ENCODE results near the gene SLC27A4.

The SLC27A4 gene

GRCh38 chr9:128391956-128392301 lies 51.6 kb downstream of the SLC27A4 start:
- peak overlapping the region in 1 of 2 donors; percentile 93 for H3K4me3 ChIP-seq (ENCODE audit: low read length in 2 of 2)

GRCh38 chr9:128392302-128393144 lies 52.2 kb downstream of the SLC27A4 start:
- no peak overlapping the region for H3K27ac ChIP-seq (replicated peaks; ENCODE audit: low read length)
- H3K18ac ChIP-seq (ENCODE audit: low read length): peak overlapping the region; percentile 95
- H3K79me1 ChIP-seq (ENCODE audit: low read depth, low read length): no peaks in the 10 kb centered on the region
- H2BK12ac ChIP-seq (ENCODE audit: low read length): no peak overlapping the region
- peaks cover 9 to 52% of the 10 kb centered on the region in 2 donors for H3K36me3 ChIP-seq (replicated peaks in 1 of 2; ENCODE audit: control insufficient read depth in 2 of 2, insufficient read depth in 2 of 2, low read length in 2 of 2)
- no peak overlapping the region for H3K4ac ChIP-seq (ENCODE audit: low read length)
- H3K23ac ChIP-seq (ENCODE audit: low read depth, low read length, poor library complexity): no peak overlapping the region
- no peak for DNase-seq (ENCODE audit: low spot score)
- H3K9me3 ChIP-seq (replicated peaks in 1 of 2; ENCODE audit: control insufficient read depth in 2 of 2, insufficient read depth in 1 of 2, low read depth in 1 of 2, low read length in 2 of 2): peaks cover 0 to 3% of the 10 kb centered on the region in 2 donors
- peaks cover 0 to 94% (median 30%) of the 10 kb centered on the region in 3 experiments for H3K27me3 ChIP-seq (ENCODE audit: control insufficient read depth in 3 of 3, insufficient read depth in 3 of 3, low read depth in 1 of 3, low read length in 3 of 3)
- H4K91ac ChIP-seq (ENCODE audit: low read depth, low read length, poor library complexity): no peak overlapping the region
- H2BK120ac ChIP-seq (ENCODE audit: low read depth, low read length): no peak overlapping the region
- H3K4me3 ChIP-seq (ENCODE audit: low read length in 2 of 2): peak overlapping the region in 1 of 2 donors; percentile 93
- H2AK5ac ChIP-seq (ENCODE audit: low read depth, low read length): peak overlapping the region; percentile 84
- H2AFZ ChIP-seq (ENCODE audit: low read length): no peak overlapping the region
- H4K8ac ChIP-seq (ENCODE audit: low read depth, low read length): no peak overlapping the region
- H3K4me2 ChIP-seq (ENCODE audit: insufficient read depth, low read length, poor library complexity, severe bottlenecking): peak overlapping the region; percentile 67
- WGBS, 2 donors (ENCODE audit: extremely low coverage in 2 of 2, insufficient read length in 2 of 2, insufficient replicate concordance in 1 of 2): no CpG with 5 or more reads among the region's 88 CpGs
- H3K14ac ChIP-seq (ENCODE audit: low read length): no peak overlapping the region
- H3K9ac ChIP-seq (ENCODE audit: low read depth, low read length, poor library complexity): peak overlapping the region; percentile 51
- peaks cover 11 to 63% of the 10 kb centered on the region in 2 donors for H3K4me1 ChIP-seq (ENCODE audit: control insufficient read depth in 2 of 2, insufficient read depth in 1 of 2, low read depth in 1 of 2, low read length in 2 of 2)
- H2BK5ac ChIP-seq (ENCODE audit: low read length): no peak overlapping the region
- peak overlapping the region; percentile 34 for H2BK15ac ChIP-seq (ENCODE audit: low read length)

More at GRCh38 chr9:128391956-128392301, 51.6 kb downstream of the SLC27A4 start:
- Histone ChIP-seq H3K4me2 (ENCODE audit: insufficient read depth, low read length, poor library complexity, severe bottlenecking) (no peak overlapping the region), H3K23ac (ENCODE audit: low read depth, low read length, poor library complexity) (no peak overlapping the region), H2BK15ac (ENCODE audit: low read length) (peak overlapping the region; percentile 34), H3K4ac (ENCODE audit: low read length) (no peak overlapping the region), H4K8ac (ENCODE audit: low read depth, low read length) (no peak overlapping the region), H3K36me3 (replicated peaks in 1 of 2; ENCODE audit: control insufficient read depth in 2 of 2, insufficient read depth in 2 of 2, low read length in 2 of 2) (peaks cover 11 to 57% of the 10 kb centered on the region in 2 donors), H2BK12ac (ENCODE audit: low read length) (no peak overlapping the region), H4K91ac (ENCODE audit: low read depth, low read length, poor library complexity) (no peak overlapping the region), H3K4me1 (ENCODE audit: control insufficient read depth in 2 of 2, insufficient read depth in 1 of 2, low read depth in 1 of 2, low read length in 2 of 2) (peaks cover 11 to 66% of the 10 kb centered on the region in 2 donors), H3K27me3 (ENCODE audit: control insufficient read depth in 3 of 3, insufficient read depth in 3 of 3, low read depth in 1 of 3, low read length in 3 of 3) (peaks cover 0 to 94% (median 29%) of the 10 kb centered on the region in 3 experiments), H3K18ac (ENCODE audit: low read length) (no peak overlapping the region), H3K9ac (ENCODE audit: low read depth, low read length, poor library complexity) (peak overlapping the region; percentile 51), H3K79me1 (ENCODE audit: low read depth, low read length) (no peaks in the 10 kb centered on the region), H2AK5ac (ENCODE audit: low read depth, low read length) (peak overlapping the region; percentile 84), H2BK5ac (ENCODE audit: low read length) (no peak overlapping the region), H2AFZ (ENCODE audit: low read length) (no peak overlapping the region), H3K27ac (replicated peaks; ENCODE audit: low read length) (no peak overlapping the region), H3K9me3 (replicated peaks in 1 of 2; ENCODE audit: control insufficient read depth in 2 of 2, insufficient read depth in 1 of 2, low read depth in 1 of 2, low read length in 2 of 2) (peaks cover 0 to 2% of the 10 kb centered on the region in 2 donors), H2BK120ac (ENCODE audit: low read depth, low read length) (no peak overlapping the region), H3K14ac (ENCODE audit: low read length) (no peak overlapping the region)
- DNase-seq (ENCODE audit: low spot score): no peak
- 100% methylated on average over 1 of the region's 21 CpGs; no CpG with 5 or more reads in 1 of the 2 donors for WGBS, 2 donors (ENCODE audit: extremely low coverage in 2 of 2, insufficient read length in 2 of 2, insufficient replicate concordance in 1 of 2)

- H3K36me3 ChIP-seq (replicated peaks in 1 of 2; ENCODE audit: control insufficient read depth in 2 of 2, insufficient read depth in 2 of 2, low read length in 2 of 2): peaks cover 8 to 44% of the 10 kb centered on the region in 2 donors
- no peak overlapping the region for H3K14ac ChIP-seq (ENCODE audit: low read length)
- H3K18ac ChIP-seq (ENCODE audit: low read length): peak overlapping the region; percentile 95
- no peak overlapping the region for H3K23ac ChIP-seq (ENCODE audit: low read depth, low read length, poor library complexity)
- H3K27ac ChIP-seq (replicated peaks; ENCODE audit: low read length): no peak overlapping the region
- no CpG with 5 or more reads among the region's 56 CpGs for WGBS, 2 donors (ENCODE audit: extremely low coverage in 2 of 2, insufficient read length in 2 of 2, insufficient replicate concordance in 1 of 2)
- H3K79me1 ChIP-seq (ENCODE audit: low read depth, low read length): no peaks in the 10 kb centered on the region
- no peak overlapping the region for H2BK12ac ChIP-seq (ENCODE audit: low read length)
- H4K91ac ChIP-seq (ENCODE audit: low read depth, low read length, poor library complexity): no peak overlapping the region
- no peak overlapping the region for H2AFZ ChIP-seq (ENCODE audit: low read length)
- peaks cover 0 to 3% of the 10 kb centered on the region in 2 donors for H3K9me3 ChIP-seq (replicated peaks in 1 of 2; ENCODE audit: control insufficient read depth in 2 of 2, insufficient read depth in 1 of 2, low read depth in 1 of 2, low read length in 2 of 2)
- H3K9ac ChIP-seq (ENCODE audit: low read depth, low read length, poor library complexity): no peak overlapping the region
- H2BK120ac ChIP-seq (ENCODE audit: low read depth, low read length): no peak overlapping the region
- H2BK5ac ChIP-seq (ENCODE audit: low read length): no peak overlapping the region
- peak overlapping the region; percentile 67 for H3K4me2 ChIP-seq (ENCODE audit: insufficient read depth, low read length, poor library complexity, severe bottlenecking)
- H3K4ac ChIP-seq (ENCODE audit: low read length): no peak overlapping the region
- H4K8ac ChIP-seq (ENCODE audit: low read depth, low read length): no peak overlapping the region
- H2BK15ac ChIP-seq (ENCODE audit: low read length): no peak overlapping the region
- peak overlapping the region in 1 of 2 donors; percentile 93 for H3K4me3 ChIP-seq (ENCODE audit: low read length in 2 of 2)
- peaks cover 0 to 94% (median 30%) of the 10 kb centered on the region in 3 experiments for H3K27me3 ChIP-seq (ENCODE audit: control insufficient read depth in 3 of 3, insufficient read depth in 3 of 3, low read depth in 1 of 3, low read length in 3 of 3)
- peak; percentile 70 for DNase-seq (ENCODE audit: low spot score)
- no peak overlapping the region for H2AK5ac ChIP-seq (ENCODE audit: low read depth, low read length)
- peaks cover 11 to 56% of the 10 kb centered on the region in 2 donors for H3K4me1 ChIP-seq (ENCODE audit: control insufficient read depth in 2 of 2, insufficient read depth in 1 of 2, low read depth in 1 of 2, low read length in 2 of 2)
These were observed 52.9 kb downstream of the SLC27A4 start for GRCh38 chr9:128393145-128393775.

GRCh38 chr9:128393970-128394369 lies 53.6 kb downstream of the SLC27A4 start:
- no peak overlapping the region for H3K9ac ChIP-seq (ENCODE audit: low read depth, low read length, poor library complexity)
- H2BK120ac ChIP-seq (ENCODE audit: low read depth, low read length): no peak overlapping the region
- H3K14ac ChIP-seq (ENCODE audit: low read length): no peak overlapping the region
- peaks cover 11 to 49% of the 10 kb centered on the region in 2 donors for H3K4me1 ChIP-seq (ENCODE audit: control insufficient read depth in 2 of 2, insufficient read depth in 1 of 2, low read depth in 1 of 2, low read length in 2 of 2)
- H2AFZ ChIP-seq (ENCODE audit: low read length): no peak overlapping the region
- peak overlapping the region in 1 of 2 donors; percentile 93 for H3K4me3 ChIP-seq (ENCODE audit: low read length in 2 of 2)
- DNase-seq (ENCODE audit: low spot score): no peak
- H3K79me1 ChIP-seq (ENCODE audit: low read depth, low read length): no peaks in the 10 kb centered on the region
- H3K9me3 ChIP-seq (replicated peaks in 1 of 2; ENCODE audit: control insufficient read depth in 2 of 2, insufficient read depth in 1 of 2, low read depth in 1 of 2, low read length in 2 of 2): peaks cover 0 to 3% of the 10 kb centered on the region in 2 donors
- no peak overlapping the region for H3K4ac ChIP-seq (ENCODE audit: low read length)
- peak overlapping the region; percentile 14 for H2AK5ac ChIP-seq (ENCODE audit: low read depth, low read length)
- H4K91ac ChIP-seq (ENCODE audit: low read depth, low read length, poor library complexity): no peak overlapping the region
- H2BK15ac ChIP-seq (ENCODE audit: low read length): no peak overlapping the region
- no peak overlapping the region for H3K23ac ChIP-seq (ENCODE audit: low read depth, low read length, poor library complexity)
- H4K8ac ChIP-seq (ENCODE audit: low read depth, low read length): no peak overlapping the region
- H3K4me2 ChIP-seq (ENCODE audit: insufficient read depth, low read length, poor library complexity, severe bottlenecking): no peak overlapping the region
- WGBS, 2 donors (ENCODE audit: extremely low coverage in 2 of 2, insufficient read length in 2 of 2, insufficient replicate concordance in 1 of 2): no CpG with 5 or more reads among the region's 7 CpGs
- H3K27me3 ChIP-seq (ENCODE audit: control insufficient read depth in 3 of 3, insufficient read depth in 3 of 3, low read depth in 1 of 3, low read length in 3 of 3): peaks cover 0 to 87% (median 30%) of the 10 kb centered on the region in 3 experiments
- no peak overlapping the region for H2BK12ac ChIP-seq (ENCODE audit: low read length)
- no peak overlapping the region for H3K18ac ChIP-seq (ENCODE audit: low read length)
- peaks cover 2 to 37% of the 10 kb centered on the region in 2 donors for H3K36me3 ChIP-seq (replicated peaks in 1 of 2; ENCODE audit: control insufficient read depth in 2 of 2, insufficient read depth in 2 of 2, low read length in 2 of 2)
- no peak overlapping the region for H3K27ac ChIP-seq (replicated peaks; ENCODE audit: low read length)
- no peak overlapping the region for H2BK5ac ChIP-seq (ENCODE audit: low read length)
